ENCODE measurements around the gene OVOL3.

The OVOL3 gene

DNA sequence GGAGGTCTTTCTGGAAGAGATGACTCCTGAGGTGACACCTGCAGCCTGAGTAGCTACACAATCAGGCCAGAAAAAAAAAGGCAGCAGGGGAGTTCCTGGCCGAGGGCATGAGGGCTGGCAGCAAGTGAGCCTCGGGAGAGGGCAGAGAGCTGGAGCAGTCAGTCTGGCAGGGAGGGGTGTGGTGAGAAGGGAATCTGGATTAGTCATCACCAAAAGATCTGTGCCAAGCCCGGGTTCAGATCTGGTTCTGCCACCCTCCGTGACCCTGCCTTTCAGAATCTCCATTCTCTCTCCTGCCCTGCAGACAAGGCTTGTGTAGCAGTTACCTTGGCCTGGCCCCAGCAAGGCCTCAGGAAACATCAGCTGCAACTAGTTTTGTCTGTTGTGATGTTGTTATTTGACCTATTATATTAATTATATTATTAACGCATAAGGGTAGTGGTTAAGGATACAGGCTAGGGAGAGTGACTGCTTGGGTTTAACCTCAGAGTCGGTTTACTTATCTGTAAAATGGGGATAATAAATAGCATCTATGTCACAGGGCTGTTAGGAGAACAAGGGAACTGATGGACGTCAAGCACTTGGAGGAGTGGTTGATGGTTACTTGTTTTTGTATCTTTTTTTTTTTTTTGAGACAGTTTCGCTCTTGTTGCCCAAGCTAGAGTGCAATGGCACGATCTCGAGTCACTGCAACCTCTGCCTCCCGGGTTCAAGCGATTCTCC, 26.2 kb downstream of the OVOL3 start:
- DNase-seq: peak; percentile 19

DNA sequence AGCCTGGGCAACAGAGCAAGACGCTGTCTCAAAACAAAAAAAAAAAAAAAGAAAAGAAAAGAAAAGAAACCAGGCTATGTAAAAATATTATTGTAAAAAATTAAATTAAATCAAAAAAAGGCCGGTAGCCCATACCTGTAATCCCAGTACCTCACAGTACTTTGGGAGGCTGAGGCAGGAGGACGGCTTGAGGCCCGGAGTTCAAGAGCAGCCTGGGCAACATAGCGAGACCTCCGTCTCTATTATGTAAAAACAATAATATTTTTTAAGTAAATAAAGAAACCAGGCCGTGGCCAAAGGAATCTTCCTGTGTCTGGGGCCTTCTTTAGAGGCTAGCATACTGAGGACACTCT, 28.2 kb downstream of the OVOL3 start:
- no peak for DNase-seq

DNA sequence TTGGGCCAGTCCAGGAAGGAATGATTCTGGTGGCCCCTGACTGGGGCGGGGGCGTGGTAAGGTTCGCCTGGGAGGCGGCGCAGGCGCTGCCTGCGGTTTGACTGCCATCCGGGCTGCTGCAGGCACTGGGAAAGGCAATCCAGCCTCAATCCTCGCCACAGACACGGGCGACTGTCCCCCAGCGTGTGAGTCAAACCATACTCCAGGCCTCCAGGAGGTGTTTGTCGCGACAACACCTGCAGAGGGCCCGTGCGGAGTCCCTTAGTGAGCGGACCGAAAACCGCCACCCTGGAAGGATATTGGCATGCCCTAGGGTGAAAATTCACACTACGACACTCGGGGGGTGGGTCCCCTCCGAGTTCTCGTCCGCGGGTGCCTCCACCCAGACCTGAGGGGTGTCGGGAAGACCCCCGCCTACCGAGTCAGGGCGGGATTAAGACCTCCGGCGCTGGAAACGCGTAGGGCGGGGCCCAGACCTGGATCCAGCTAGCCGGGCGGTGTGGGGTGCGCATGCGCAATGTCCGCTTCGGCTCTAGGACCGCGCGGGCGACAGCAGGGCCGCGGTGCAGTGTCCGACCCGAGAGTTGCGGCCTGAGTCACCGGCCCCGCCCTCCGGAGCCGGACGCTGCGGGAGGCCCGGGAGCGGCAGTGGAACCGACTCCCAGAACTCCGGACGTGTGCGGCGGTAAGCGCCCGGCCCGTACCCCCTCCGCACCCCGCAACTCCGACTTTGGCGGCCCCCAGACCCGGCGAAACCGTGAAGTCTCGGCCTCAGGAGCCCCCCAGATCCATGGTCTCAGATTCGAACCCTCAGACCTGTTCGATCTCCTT, 28.7 kb downstream of the OVOL3 start, which contains the start of gene CAPNS1:
CAPNS1 (plus strand) TSS at position 594 of the 831 bp plus-strand sequence. CDS start 946 bp downstream, outside the sequence.
- peak; percentile 96 for DNase-seq

DNA sequence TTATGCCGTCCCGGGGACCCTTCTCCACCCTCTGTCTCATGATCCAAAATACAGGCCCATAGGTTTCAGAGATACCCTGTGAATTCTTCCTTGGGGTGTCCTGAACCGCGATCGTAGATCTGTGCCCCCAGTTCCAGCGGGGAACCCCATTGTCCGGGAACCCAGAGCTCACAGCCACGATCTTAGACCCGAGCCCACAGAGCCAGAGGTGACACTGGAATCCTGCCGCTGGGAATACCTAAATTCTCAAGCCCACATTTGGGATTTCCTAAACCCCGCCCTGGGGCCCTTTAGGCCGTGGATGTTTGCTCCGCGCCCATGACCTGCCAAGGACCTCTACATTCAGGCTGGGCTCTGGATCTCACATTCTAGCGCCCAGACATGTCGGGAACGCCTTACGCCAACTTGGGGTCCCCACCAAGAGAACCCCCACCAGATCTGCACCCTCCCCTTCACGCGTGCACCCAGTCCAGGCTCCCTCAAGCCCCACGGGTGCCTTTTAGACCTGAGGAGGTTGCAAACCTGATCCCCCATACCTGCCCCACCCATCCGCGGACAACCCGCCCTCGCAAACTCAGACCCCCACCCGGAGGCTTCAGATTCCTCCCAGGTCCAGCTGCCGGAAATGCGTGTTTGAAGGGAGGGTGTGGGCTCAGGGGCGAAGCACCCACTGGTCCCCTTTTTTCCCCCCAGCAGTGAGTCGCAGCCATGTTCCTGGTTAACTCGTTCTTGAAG, 29.5 kb downstream of the OVOL3 start:
- DNase-seq: peak; percentile 72

DNA sequence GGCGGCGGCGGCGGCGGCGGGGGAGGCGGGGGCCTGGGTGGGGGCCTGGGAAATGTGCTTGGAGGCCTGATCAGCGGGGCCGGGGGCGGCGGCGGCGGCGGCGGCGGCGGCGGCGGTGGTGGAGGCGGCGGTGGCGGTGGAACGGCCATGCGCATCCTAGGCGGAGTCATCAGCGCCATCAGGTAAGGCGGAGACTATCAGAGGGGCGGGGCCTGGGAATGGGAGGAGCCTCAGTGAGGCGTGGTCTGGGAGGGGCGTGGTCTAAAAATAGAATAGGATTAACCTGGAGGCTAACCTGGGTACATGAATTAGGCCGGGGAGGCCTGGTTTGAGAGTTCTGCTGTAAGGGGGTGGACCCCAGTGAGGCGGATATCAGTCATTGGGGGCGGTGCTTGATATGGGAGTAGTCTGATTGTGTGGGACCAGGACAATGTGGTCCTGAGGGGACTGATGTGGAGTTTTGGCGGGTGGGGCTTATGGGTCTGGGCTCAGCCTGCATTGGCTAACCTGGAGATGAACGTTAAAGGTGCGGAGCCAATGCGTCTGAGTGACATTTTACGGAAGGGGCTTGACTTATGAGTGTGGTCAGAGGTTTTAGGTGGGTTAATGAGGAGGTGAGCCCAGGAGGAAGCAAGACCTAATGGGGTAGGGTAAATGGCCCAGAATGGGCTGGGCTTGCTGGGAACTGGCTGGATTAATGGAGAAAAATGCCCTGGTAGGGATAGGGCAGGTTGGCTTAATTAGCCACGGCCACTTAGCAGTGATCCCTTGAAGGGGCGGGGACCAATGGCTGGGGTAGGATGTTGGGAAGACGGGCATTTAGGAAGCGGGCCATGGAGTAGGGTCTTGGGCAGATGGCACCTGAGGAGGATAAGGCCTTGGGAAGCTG, 30.3 kb downstream of the OVOL3 start:
- DNase-seq: peak; percentile 71

DNA sequence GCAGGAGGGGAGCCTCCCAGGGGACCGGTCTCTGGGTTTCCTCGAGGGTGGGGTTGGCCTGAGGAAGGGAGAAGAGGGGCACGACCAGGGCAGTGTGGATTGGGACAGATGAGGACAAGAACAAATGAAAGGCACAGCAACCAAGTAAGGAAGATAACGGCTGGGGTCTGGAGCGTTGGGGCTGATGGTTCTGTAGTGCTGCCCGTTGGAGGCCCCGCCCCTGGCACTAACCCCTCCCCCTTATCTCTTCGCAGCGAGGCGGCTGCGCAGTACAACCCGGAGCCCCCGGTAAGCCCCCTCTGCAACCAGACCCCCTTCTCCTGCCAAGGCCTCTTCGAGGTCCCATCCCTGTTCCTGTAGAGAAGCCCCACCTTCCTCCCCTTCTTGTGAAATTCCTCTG, 31.1 kb downstream of the OVOL3 start:
- no peak for DNase-seq

DNA sequence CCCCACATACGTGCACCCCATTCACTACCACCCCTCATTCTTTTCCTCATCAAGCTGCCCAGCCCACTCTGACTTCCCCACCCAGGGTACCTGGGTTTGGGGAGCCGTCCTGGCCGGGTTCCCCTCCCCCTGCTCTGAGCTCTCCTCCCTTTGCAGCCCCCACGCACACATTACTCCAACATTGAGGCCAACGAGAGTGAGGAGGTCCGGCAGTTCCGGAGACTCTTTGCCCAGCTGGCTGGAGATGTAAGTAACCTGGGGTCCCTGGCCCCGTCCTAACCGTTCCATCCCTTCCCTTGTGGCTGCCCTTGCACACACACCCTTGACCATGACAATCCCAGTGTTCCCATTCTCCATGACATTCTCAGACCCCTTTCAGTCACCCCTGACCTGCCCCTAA, 31.6 kb downstream of the OVOL3 start:
- no peak for DNase-seq

DNA sequence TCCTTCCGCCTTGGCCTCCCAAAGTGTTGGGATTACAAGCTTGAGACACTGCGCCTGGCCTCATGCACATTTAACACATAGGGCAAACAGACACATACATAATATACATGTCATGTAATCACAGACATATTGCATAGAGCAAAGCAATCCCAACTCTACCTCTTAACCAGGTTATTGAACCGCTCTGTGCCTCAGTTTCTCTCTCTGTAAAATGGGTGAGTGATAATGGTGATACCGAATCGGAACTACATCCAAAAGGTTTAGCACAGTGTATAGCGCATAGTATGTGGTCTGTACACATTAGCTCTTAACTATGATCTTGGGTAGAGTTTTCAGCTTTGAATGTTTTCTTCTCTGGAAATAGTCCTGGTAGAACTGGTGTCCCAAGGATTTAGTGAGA, 33.7 kb downstream of the OVOL3 start:
- no peak for DNase-seq

DNA sequence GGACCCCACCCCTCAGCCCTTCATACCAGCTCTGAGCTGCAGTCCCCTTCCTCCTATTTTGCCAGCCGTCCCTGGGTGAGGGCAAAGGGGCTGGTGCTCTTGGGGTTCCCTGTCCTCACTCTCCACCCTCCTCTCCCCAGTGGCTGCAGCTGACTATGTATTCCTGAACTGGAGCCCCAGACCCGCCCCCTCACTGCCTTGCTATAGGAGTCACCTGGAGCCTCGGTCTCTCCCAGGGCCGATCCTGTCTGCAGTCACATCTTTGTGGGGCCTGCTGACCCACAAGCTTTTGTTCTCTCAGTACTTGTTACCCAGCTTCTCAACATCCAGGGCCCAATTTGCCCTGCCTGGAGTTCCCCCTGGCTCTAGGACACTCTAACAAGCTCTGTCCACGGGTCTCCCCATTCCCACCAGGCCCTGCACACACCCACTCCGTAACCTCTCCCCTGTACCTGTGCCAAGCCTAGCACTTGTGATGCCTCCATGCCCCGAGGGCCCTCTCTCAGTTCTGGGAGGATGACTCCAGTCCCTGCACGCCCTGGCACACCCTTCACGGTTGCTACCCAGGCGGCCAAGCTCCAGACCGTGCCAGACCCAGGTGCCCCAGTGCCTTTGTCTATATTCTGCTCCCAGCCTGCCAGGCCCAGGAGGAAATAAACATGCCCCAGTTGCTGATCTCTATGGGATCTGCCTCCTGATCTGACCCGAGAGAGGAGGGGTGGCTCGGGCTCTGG, 38.9 kb downstream of the OVOL3 start:
- DNase-seq: no peak

DNA sequence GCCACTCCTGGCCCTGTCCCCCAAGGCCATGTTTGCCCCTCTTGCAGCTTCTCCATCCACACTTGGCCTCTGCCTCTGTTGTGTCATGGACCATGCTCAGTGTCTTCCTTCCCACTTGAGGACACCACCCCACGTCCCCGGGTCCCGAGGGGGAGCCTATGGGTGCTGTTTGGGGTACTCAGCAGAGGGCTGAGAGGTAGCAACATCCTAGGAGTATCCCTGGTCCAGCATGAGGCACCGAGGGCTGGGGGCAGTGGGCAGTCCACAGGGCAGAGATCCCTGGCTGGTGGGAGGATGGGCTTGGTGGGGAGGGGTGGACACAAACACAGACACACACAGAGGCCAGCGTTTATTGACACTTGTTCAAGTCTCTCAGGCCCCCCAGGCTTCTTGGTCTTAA, 39.6 kb downstream of the OVOL3 start:
- no peak for DNase-seq

DNA sequence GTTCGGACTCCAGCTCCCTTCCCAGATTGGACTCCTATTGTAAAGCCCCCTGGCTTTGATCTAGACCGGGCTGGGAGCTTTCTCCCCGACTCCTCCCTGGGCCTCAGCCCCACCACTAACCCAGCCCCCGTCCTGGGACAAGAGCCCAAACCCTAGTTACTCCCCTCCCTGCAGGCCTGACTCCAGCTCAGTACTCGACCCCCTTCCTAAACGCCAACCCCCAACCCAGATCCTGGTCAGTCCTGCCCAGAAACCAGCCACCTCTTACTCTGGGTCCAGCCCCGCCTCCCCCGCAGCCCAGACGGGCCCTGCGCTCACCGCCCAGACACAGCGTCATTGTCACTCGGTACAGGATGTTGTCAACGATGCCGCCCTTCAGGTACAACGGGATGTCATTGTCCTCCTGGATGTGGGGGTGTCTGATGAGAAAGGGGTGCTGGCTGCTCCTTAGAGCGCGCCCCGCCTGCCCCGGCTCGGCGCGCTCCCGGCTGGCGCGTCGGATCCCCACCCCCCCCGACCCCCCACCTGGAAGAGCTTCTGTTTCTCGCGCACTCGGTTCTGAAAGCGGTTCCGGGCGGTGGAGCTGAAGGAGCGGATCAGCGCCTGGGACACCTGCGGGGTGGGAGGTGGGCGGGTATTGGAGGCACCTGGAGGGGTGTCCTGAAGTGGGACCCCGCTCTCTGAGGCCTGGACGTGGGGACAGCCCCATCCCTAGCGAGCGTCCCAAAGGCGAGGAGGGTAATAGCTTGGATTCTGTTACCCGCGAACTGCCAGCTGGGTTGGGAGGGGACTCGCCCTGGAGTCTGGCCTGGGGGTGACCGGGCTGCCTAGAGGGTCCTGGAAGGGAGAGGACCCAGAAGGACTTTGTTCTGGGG, 40.4 kb downstream of the OVOL3 start:
- no peak for DNase-seq

DNA sequence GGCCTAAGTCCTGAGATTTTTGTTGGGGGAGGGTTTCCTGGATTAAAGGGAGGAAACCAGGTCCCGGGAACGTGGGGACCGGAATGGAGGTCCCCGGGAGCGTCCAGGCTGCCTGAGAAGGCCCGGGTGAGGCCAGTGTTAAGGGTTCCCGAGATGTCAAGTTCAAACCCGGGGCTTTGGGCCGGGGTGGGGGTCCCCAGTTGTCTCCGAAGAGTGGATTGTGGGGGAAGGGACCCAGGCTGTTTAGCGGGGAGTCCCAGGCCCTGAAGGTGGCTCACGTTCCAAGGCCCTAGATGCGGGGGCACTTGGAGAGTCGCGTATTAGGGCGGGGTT, 41.0 kb downstream of the OVOL3 start:
- DNase-seq: no peak

DNA sequence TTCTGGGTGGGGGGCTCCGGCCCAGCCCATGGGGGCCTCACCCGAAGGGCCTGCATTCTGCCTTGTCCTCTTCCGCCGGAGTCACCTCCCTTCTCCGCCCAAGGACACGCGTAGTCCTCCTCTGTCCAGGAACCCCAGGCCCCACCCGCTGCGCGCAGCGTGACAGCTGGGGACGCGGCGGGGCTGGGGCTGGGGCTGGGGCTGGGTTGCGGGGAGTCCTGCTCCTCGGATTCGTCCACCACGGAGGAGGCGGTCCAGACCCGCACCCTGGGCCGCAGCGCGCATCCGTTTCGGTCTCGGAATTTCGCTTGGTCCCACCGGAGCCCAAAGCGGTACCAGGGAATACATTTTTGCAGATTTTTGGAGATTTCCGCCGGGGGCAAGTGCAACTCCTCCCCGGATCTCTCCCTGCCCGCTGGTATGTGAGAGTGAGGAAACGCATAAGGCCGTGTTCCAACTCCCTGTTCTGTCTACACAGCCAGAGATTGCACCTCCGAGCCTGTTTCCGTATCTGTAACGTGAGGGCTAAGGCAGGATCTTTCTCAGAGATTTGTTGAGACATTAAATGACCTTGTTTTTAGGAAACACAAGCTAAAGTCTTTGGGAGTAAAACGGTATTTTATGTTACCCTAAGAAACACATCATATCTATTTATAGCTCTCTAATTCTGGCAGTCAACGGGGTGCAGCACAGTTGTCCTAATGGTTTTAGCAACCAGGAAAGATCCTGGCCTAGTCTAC, 41.6 kb downstream of the OVOL3 start, which contains the start of gene COX7A1:
COX7A1 (minus strand) TSS at position 96 of the 740 bp plus-strand sequence; CDS start at position 56, 40 bp downstream.
- no peak for DNase-seq

DNA sequence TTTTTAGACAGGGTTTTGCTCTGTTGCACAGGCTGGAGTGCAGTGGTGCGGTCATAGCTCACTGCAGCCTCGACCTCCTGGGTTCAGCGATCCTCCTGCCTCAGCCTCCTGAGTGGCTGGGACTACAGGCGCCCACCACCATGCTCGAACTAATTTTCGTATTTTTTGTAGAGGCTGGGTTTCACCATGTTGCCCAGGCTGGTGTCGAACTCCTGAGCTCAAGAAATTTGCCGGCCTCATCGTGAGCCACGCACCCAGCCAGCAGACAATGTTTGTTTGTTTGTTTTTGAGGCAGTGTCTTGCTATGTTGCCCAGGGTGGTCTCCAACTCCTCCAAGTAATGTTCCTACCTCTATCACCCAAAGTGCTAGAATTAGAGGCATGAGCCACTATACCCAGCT, 42.2 kb downstream of the OVOL3 start:
- no peak for DNase-seq

DNA sequence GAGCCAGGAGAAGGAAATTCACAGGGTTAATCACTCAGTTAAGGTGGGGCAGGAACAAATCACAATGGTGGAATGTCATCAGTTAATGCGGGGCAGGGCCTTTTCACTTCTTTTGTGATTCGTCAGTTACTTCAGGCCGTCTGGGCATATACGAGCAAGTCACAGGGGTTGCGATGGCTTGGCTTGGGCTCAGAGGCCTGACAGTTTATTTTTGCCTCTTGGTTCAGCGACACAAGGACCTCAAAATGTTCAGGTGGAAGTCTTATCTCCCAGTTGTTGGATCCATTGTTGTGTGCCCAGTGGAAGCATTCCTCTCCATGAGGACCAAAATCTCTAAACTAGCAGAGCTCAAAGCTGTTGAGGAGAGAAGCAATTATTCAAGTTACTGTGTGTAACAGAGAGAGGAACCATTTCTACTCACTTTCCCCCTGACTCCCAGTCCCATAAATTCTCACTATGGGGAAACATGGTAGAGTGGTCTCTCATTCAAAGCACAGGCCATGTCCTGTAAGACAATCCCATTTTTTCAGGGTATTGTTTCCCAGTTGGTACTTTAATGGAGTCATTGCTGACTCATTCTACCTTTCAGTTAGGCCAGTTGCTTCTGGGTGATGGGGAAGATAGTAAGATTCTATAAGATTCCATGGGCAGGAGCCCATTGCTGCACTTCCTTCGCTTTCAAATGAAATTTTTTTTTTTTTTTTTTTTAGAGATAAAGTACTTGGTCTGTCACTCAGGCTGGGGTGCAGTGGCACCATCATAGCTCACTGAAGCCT, 50.1 kb downstream of the OVOL3 start:
- DNase-seq: no peak
